MCF 10A (cell line): Measurements from ENCODE around the gene KRT86. TPM values are rescaled to one million over a fixed set of nuclear protein-coding genes. Genes with fewer than 3 reads are reported as not detected.
"Not testable (repeated sequence)": the region's sequence is repeated elsewhere in the genome, so short reads cannot be mapped to it uniquely, and the experiment has no call there.

ENCODE experiments used
- BruUV-seq: library from RNA; stranded (reverse); fragments of 400-500 nt; replicated peaks from 2 replicates; lab custom pipeline; 2021; lab: Mats Ljungman, UMichigan
- CTCF ChIA-PET: fragments of 300-600 bp; sonication (Branson Sonifier 250); formaldehyde crosslinking; extraction: SDS; loops from one replicate; lab custom pipeline; 2021; ENCODE audit warnings: antibody characterized with exemption, inconsistent platforms; lab: Yijun Ruan, JAX
- POLR2A ChIA-PET: fragments of 300-600, 350-650 bp; sonication (Branson Sonifier 250); formaldehyde crosslinking; extraction: SDS; loops from one replicate; lab custom pipeline; 2020; ENCODE audit warnings: antibody characterized with exemption, inconsistent platforms; lab: Yijun Ruan, JAX
- DNase-seq: peaks from one replicate; pipeline ENCODE4 v3.0.0-alpha.2; 2018; ENCODE audit not compliant: unreplicated experiment
- H3K27ac Mint-ChIP-seq: one replicate; pipeline ENCODE4 v1.8.0; 2022; ENCODE audit warnings: mild to moderate bottlenecking, low read depth, mixed read lengths; ENCODE audit not compliant: unreplicated experiment
- H3K27me3 Mint-ChIP-seq: one replicate; pipeline ENCODE4 v1.8.0; 2022; ENCODE audit warnings: mixed read lengths; ENCODE audit not compliant: insufficient read depth, unreplicated experiment
- H3K36me3 Mint-ChIP-seq: one replicate; pipeline ENCODE4 v1.8.0; 2022; ENCODE audit warnings: mild to moderate bottlenecking, moderate library complexity, mixed read lengths; ENCODE audit not compliant: insufficient read depth, unreplicated experiment
- H3K4me1 Mint-ChIP-seq: one replicate; pipeline ENCODE4 v1.8.0; 2022; ENCODE audit warnings: mixed read lengths; ENCODE audit not compliant: insufficient read depth, unreplicated experiment
- H3K4me3 Mint-ChIP-seq: one replicate; pipeline ENCODE4 v1.8.0; 2022; ENCODE audit warnings: mild to moderate bottlenecking, moderate library complexity, mixed read lengths; ENCODE audit not compliant: unreplicated experiment
- H3K9me3 Mint-ChIP-seq: one replicate; pipeline ENCODE4 v1.8.0; 2022; ENCODE audit warnings: mixed read lengths; ENCODE audit not compliant: unreplicated experiment
- intact Hi-C: fragments of 100-400 bp; cut with micrococcal nuclease; formaldehyde crosslinking; loops from 2 replicates; pipeline ENCODE4 v1.14.1; 2022
- total RNA-seq: library from RNA; stranded (reverse); gene quantifications from 2 replicates; pipeline ENCODE4 v1.2.3, GENCODE V29; 2022
- TF ChIP-seq, protein P1 (sequence below): fragments of 200-600 bp; IDR thresholded peaks from one replicate; pipeline ENCODE4 v1.8.0; 2022; ENCODE audit warnings: antibody characterized with exemption, mild to moderate bottlenecking; ENCODE audit not compliant: unreplicated experiment

Gene KRT86
- total RNA-seq, 1 experiment from 2014 or later, result 37.8 TPM

DNA sequence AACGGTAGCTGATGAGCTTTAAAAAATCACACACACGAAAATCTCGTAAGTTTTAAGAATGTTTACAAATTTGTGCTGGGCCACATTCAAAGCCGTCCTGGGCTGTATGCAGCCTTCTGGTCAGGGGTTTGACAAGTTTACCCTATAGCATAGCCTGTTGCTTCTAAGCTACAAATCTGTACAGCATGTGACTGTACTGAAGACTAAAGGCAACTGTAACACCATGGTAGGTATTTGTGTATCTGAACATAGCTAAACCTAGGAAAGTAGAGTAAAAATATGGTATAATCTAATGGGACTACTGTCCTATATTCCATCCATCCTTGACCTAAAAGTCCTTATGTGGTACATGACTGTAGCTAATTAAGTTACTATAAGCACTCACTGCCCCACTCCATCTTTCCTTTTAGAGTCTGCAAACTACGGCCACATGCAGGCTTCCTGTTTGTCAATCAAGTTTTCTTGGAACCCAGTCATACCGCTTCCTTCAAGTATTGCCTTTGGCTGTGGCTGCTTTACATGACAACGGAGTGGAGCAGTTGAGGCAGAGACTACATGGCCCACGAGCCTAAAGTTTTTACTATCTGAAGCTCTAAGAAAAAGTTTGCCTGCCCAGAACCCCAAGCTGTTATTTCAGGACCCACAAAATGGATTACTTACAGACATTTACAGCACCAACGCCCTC, 22.9 kb upstream of the KRT86 start:
- TF ChIP-seq, protein P1, sequence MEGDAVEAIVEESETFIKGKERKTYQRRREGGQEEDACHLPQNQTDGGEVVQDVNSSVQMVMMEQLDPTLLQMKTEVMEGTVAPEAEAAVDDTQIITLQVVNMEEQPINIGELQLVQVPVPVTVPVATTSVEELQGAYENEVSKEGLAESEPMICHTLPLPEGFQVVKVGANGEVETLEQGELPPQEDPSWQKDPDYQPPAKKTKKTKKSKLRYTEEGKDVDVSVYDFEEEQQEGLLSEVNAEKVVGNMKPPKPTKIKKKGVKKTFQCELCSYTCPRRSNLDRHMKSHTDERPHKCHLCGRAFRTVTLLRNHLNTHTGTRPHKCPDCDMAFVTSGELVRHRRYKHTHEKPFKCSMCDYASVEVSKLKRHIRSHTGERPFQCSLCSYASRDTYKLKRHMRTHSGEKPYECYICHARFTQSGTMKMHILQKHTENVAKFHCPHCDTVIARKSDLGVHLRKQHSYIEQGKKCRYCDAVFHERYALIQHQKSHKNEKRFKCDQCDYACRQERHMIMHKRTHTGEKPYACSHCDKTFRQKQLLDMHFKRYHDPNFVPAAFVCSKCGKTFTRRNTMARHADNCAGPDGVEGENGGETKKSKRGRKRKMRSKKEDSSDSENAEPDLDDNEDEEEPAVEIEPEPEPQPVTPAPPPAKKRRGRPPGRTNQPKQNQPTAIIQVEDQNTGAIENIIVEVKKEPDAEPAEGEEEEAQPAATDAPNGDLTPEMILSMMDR, result no peak
- Mint-ChIP-seq H3K27me3 (no peaks in the 10 kb centered on the region), H3K27ac (peak overlapping the region; percentile 35), H3K36me3 (peaks cover 53% of the 10 kb centered on the region), H3K4me3 (no peak overlapping the region), H3K4me1 (peaks cover 28% of the 10 kb centered on the region), H3K9me3 (no peaks in the 10 kb centered on the region)
- intact Hi-C loops, result no loop called here
- ChIA-PET CTCF (interaction anchor here (0.6 to 2.5 kb wide), 12 partner anchors 7 to 263 kb away, joined by 3 to 9 read pairs (median 3); no protein-coding TSS in a partner anchor), POLR2A (interaction anchor here (0.6 to 3.6 kb wide), 5 partner anchors 9 to 1122 kb away, joined by 3 to 13 read pairs (median 4); no protein-coding TSS in a partner anchor)
- BruUV-seq, result TSS peak; percentile 1
- peak; percentile 56 for DNase-seq

DNA sequence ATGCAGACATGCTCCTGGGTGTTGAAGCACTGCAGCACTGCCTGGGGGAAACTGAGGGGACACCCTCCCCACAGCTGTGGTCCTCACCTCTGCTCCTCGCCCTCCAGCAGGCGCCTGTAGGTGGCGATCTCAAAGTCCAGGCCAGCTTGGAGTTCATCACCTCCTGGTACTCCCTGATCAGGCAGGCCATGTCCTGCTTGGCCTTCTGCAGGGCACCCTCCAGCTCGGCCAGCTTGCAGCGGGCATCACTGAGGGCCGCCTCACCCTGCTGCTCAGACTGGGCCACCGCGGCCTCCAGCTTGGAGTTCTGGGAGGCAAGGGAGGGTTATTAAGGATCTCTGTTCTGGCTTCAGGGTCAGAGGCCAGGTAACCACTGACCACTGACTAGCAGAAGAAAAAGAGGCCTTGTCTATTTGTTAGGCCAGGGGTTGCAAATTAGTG, 22.2 kb upstream of the KRT86 start:
- BruUV-seq, intact Hi-C loops, H3K27me3 Mint-ChIP-seq, H3K9me3 Mint-ChIP-seq, H3K4me3 Mint-ChIP-seq: not testable (repeated sequence)
- CTCF ChIA-PET, result interaction anchor here (0.6 to 2.8 kb wide), 9 partner anchors 8 to 107 kb away, joined by 3 to 11 read pairs (median 5); no protein-coding TSS in a partner anchor
- H3K27ac Mint-ChIP-seq, result peak overlapping the region; percentile 84
- H3K36me3 Mint-ChIP-seq, result peaks cover 46% of the 10 kb centered on the region
- TF ChIP-seq, protein P1, result peak; percentile 45
- H3K4me1 Mint-ChIP-seq, result peaks cover 25% of the 10 kb centered on the region
- POLR2A ChIA-PET, result interaction anchor here (0.5 to 3.6 kb wide), 5 partner anchors 10 to 266 kb away, joined by 3 to 13 read pairs (median 4); no protein-coding TSS in a partner anchor
- DNase-seq, result peak; percentile 61

DNA sequence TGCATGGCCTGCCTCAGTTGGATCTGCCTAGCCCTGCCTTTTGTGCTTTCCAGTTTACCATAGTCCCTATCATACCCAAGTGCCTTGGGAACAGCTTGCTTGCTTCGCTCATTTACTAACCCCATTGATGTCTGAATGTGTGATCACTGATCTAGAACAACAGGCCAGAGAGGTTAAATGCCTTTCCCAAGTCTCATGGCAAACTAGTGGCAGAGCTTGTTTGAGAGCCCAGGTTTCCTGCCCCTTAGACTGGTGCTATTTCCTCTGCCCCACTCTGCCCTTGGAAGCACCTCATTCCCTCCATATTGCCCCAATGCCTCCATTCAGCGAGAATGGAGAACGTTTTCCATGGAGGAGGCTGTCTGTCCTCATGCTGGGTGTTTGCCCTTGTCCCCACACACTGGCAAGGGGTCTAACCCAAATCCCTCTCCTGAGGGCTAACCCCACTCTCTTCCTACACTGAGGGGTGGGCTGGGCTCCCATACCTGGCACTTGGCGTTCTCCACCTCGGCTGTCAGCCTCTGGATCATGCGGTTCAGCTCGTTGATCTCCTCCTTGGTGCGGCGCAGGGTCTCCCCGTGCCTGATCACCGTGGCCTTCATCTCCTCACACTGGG, 21.6 kb upstream of the KRT86 start:
- peak; percentile 46 for DNase-seq
- ChIA-PET POLR2A (interaction anchor here (0.5 to 3.6 kb wide), 5 partner anchors 9 to 84 kb away, joined by 3 to 13 read pairs (median 8); no protein-coding TSS in a partner anchor), CTCF (interaction anchor here (1.4 to 2.8 kb wide), 4 partner anchors 8 to 27 kb away, joined by 5 to 11 read pairs (median 8); no protein-coding TSS in a partner anchor)
- Mint-ChIP-seq H3K27me3 (no peaks in the 10 kb centered on the region), H3K9me3 (no peaks in the 10 kb centered on the region), H3K4me1 (peaks cover 18% of the 10 kb centered on the region), H3K4me3 (no peak overlapping the region), H3K27ac (peak overlapping the region; percentile 84), H3K36me3 (peaks cover 40% of the 10 kb centered on the region)
- no TSS peak for BruUV-seq
- TF ChIP-seq, protein P1, result no peak
- intact Hi-C loops, result no loop called here
